NT2/D1 (cell line): ENCODE results near the gene RAB8B.

Experiments
- SUZ12 ChIP-seq: IDR thresholded peaks from 2 replicates; pipeline ENCODE4 v1.6.1; 2011; ENCODE audit not compliant: insufficient read length, insufficient read depth; ENCODE audit errors: extremely low read depth
- YY1 ChIP-seq: IDR thresholded peaks from 2 replicates; pipeline ENCODE4 v1.6.1; 2011; ENCODE audit not compliant: insufficient read length, insufficient read depth
- ZNF274 ChIP-seq: IDR thresholded peaks from 2 replicates; pipeline ENCODE4 v1.6.1; 2011; ENCODE audit warnings: mild to moderate bottlenecking, low read depth, low read length

- TF ChIP-seq ZNF274, result no peak
- no peak for TF ChIP-seq YY1
- TF ChIP-seq SUZ12, result no peak
Observed at GRCh38 chr15:63308491-63308890, 119.1 kb downstream of the RAB8B start.
